Pancreas (tissue), 10 donors: ENCODE results near the gene ARHGAP10. TPM values are rescaled to one million over a fixed set of nuclear protein-coding genes. Genes with fewer than 3 reads are reported as not detected.

Source experiments
- ATAC-seq, 4 donors: fragments of 200-7000 bp; cut with Tn5 transposase; one replicate each; pipeline versions ENCODE4 v1.8.0 to v1.9.1; 2020; ENCODE audit warnings: mild to moderate bottlenecking in 4 of 4, moderate library complexity in 4 of 4
- DNase-seq, 6 donors: peaks; one replicate each; pipeline ENCODE4 v3.0.0-alpha.2; 2020
- FAIRE-seq: peaks from 2 replicates; lab custom pipeline; 2012; peaks lifted over from hg19 to GRCh38; lab: Jason Lieb, UNC
- H3K27ac ChIP-seq, 4 donors: fragments of 200-600 bp; sonication (generic); 1 replicate in 3 of 4; 2 replicates in 1 of 4; pipeline versions ENCODE4 v1.5.0 to v1.8.0; 2020
- H3K27me3 ChIP-seq, 4 donors: fragments of 200-600 bp; one replicate each; pipeline ENCODE4 v1.8.0; 2021
- H3K36me3 ChIP-seq, 3 donors: fragments of 200-600 bp; sonication (generic) in 1 of 3; one replicate each; pipeline versions ENCODE4 v1.5.0 to v1.8.0; 2020 to 2021
- H3K4me1 ChIP-seq, 3 donors: fragments of 200-600 bp; one replicate each; pipeline ENCODE4 v1.8.0; 2021
- H3K4me3 ChIP-seq, 4 donors: fragments of 200-600 bp; sonication (generic) in 2 of 4; one replicate each; pipeline versions ENCODE4 v1.5.0 to v1.8.0; 2020 to 2021
- H3K9me3 ChIP-seq, 4 donors: fragments of 200-600 bp; one replicate each; pipeline ENCODE4 v1.8.0; 2021
- CTCF ChIP-seq, 4 donors: fragments of 200-600 bp; sonication (generic) in 3 of 4; IDR thresholded peaks; one replicate each; pipeline versions ENCODE4 v1.5.0 to v1.8.0; 2021; ENCODE audit warnings: antibody characterized with exemption in 4 of 4
- WGBS, 2 donors: extraction: QIAGEN DNeasy Blood & Tissue Kit; methylation state at CpG; one replicate each; pipeline ENCODE4 v1.1.7; 2013; 5-methylcytosine and 5-hydroxymethylcytosine counted together
- intact Hi-C, 3 donors: fragments of 100-400 bp; cut with DNase I; formaldehyde crosslinking; loops; one replicate each; pipeline versions ENCODE4 v1.11.1 to v1.14.2; 2022
- polyA plus RNA-seq, 2 donors: library from polyadenylated mRNA; stranded (reverse); fragments of 200-250 nt; gene quantifications; one replicate each; pipeline ENCODE4 v1.2.3, GENCODE V29; 2013
- total RNA-seq, 6 donors: library from RNA; stranded (reverse); fragmentation: NEBNext Ultra II Directional in 4 of 6; extraction: Animal tissue kit (Norgen Biotek cat#: 25700) in 4 of 6; gene quantifications; one replicate each; pipeline versions ENCODE4 v1.2.1 to v1.2.4, GENCODE V29; 2021 to 2023
- donor health status: healthy with polysubstance abuse.
- donor health status: DM: no; HTN: no; CAD: no; lungs with moderate emphysema.
- donor health status: DM: no; HTN: no; CAD: no.
- donor health status: control.
- donor health status: control.
- donor health status: Bipolar disorder and iron deficiency.
- donor health status: DM: yes; HTN: yes; CAD: no.
- donor health status: DM: no; HTN: no; CAD: no.
- donor health status: DM: no; HTN: no; CAD: no.
- donor health status: DM: yes; HTN: yes; CAD: no.

ARHGAP10 gene
- total and polyA plus RNA-seq, 8 donors, result 6.3 to 14.8 (median 8.7) TPM

- intact Hi-C loops, result no loop called here
- no peak overlapping the region for H3K4me3 ChIP-seq
- no peak overlapping the region for H3K27ac ChIP-seq
- H3K4me1 ChIP-seq, result peaks cover 0 to 15% (median 0%) of the 10 kb centered on the region in 3 donors
- H3K27me3 ChIP-seq, result no peaks in the 10 kb centered on the region
- no peak for DNase-seq
- FAIRE-seq, result no peak
- no peaks in the 10 kb centered on the region for H3K9me3 ChIP-seq
- no peaks in the 10 kb centered on the region for H3K36me3 ChIP-seq
- WGBS, 2 donors, result 92 to 94% methylated on average over 6 of the region's 6 CpGs
- no peak for ATAC-seq
- TF ChIP-seq CTCF (IDR thresholded peaks at IDR 0.05), result no peak
These were observed 80.0 kb downstream of the ARHGAP10 start for GRCh38 chr4:147811878-147812277.

GRCh38 chr4:147813109-147813773 lies 81.4 kb downstream of the ARHGAP10 start:
- DNase-seq (no peak), FAIRE-seq (no peak), ATAC-seq (peak in 1 of 4 donors; percentile 15)
- H3K27me3 ChIP-seq, result no peaks in the 10 kb centered on the region
- H3K4me3 ChIP-seq, result no peak overlapping the region
- intact Hi-C loops, result no loop called here
- no peaks in the 10 kb centered on the region for H3K9me3 ChIP-seq
- H3K36me3 ChIP-seq, result no peaks in the 10 kb centered on the region
- no peak overlapping the region for H3K27ac ChIP-seq
- H3K4me1 ChIP-seq, result peaks cover 0 to 18% (median 0%) of the 10 kb centered on the region in 3 donors
- 66 to 69% methylated on average over 7 of the region's 7 CpGs for WGBS, 2 donors
- no peak for TF ChIP-seq CTCF (IDR thresholded peaks at IDR 0.05)

- intact Hi-C loops, result no loop called here
These were observed 82.1 kb downstream of the ARHGAP10 start for GRCh38 chr4:147813973-147814372.

GRCh38 chr4:147814376-147814775 lies 82.5 kb downstream of the ARHGAP10 start:
- DNase-seq (no peak), ATAC-seq (peak in 1 of 4 donors; percentile 24), FAIRE-seq (no peak)
- Histone ChIP-seq H3K9me3 (no peaks in the 10 kb centered on the region), H3K27me3 (no peaks in the 10 kb centered on the region), H3K27ac (no peak overlapping the region), H3K4me3 (no peak overlapping the region), H3K4me1 (peaks cover 0 to 18% (median 0%) of the 10 kb centered on the region in 3 donors), H3K36me3 (no peaks in the 10 kb centered on the region)
- intact Hi-C loops, result no loop called here
- TF ChIP-seq CTCF (IDR thresholded peaks at IDR 0.05), result no peak
- WGBS, 2 donors, result 59 to 66% methylated on average over 3 of the region's 3 CpGs

More at GRCh38 chr4:147813973-147814372, 82.1 kb downstream of the ARHGAP10 start:
- WGBS, 2 donors, result 83 to 88% methylated on average over 6 of the region's 6 CpGs
- Histone ChIP-seq H3K36me3 (no peaks in the 10 kb centered on the region), H3K4me3 (no peak overlapping the region), H3K27ac (no peak overlapping the region), H3K27me3 (no peaks in the 10 kb centered on the region), H3K4me1 (peaks cover 0 to 18% (median 0%) of the 10 kb centered on the region in 3 donors), H3K9me3 (no peaks in the 10 kb centered on the region)
- FAIRE-seq (no peak), DNase-seq (no peak), ATAC-seq (no peak)
- TF ChIP-seq CTCF (IDR thresholded peaks at IDR 0.05), result no peak

GRCh38 chr4:147815741-147816140 lies 83.9 kb downstream of the ARHGAP10 start:
- no peaks in the 10 kb centered on the region for H3K9me3 ChIP-seq
- no peaks in the 10 kb centered on the region for H3K27me3 ChIP-seq
- no peaks in the 10 kb centered on the region for H3K36me3 ChIP-seq
- H3K4me3 ChIP-seq, result no peak overlapping the region
- no peak for TF ChIP-seq CTCF (IDR thresholded peaks at IDR 0.05)
- peaks cover 0 to 18% (median 0%) of the 10 kb centered on the region in 3 donors for H3K4me1 ChIP-seq
- WGBS, 2 donors, result 87 to 90% methylated on average over 5 of the region's 5 CpGs
- no peak overlapping the region for H3K27ac ChIP-seq
- no peak for FAIRE-seq
- intact Hi-C loops, result no loop called here
- no peak for DNase-seq
- ATAC-seq, result peak in 1 of 4 donors; percentile 9
